AG09309 (cell line): Measurements from ENCODE around the gene HMGN2.

Experiments
- DNase-seq: peaks from one replicate; pipeline ENCODE4 v3.0.0-alpha.2; 2010; ENCODE audit warnings: low read depth
- H3K4me3 ChIP-seq: 2 replicates; pipeline ENCODE4 v1.5.1; 2011; ENCODE audit warnings: mild to moderate bottlenecking, low read depth, low read length, moderate library complexity; ENCODE audit not compliant: control insufficient read depth
- CTCF ChIP-seq: IDR thresholded peaks from 2 replicates; pipeline ENCODE4 v1.5.1; 2011; ENCODE audit warnings: mild to moderate bottlenecking, low read depth, low read length, inconsistent platforms; ENCODE audit not compliant: insufficient read depth, control insufficient read depth; ENCODE audit errors: missing control alignments

HMGN2 gene

GRCh38 chr1:26475989-26476388 is 3.7 kb downstream of the HMGN2 start:
- DNase-seq: no peak
- no peak for TF ChIP-seq CTCF
- H3K4me3 ChIP-seq: no peak overlapping the region

GRCh38 chr1:26476958-26477357 is 4.7 kb downstream of the HMGN2 start:
- no peak for TF ChIP-seq CTCF

GRCh38 chr1:26477446-26478152 is 5.4 kb downstream of the HMGN2 start:
- no peak for TF ChIP-seq CTCF
- DNase-seq: no peak

More at GRCh38 chr1:26476958-26477357, 4.7 kb downstream of the HMGN2 start:
- DNase-seq: no peak
- no peak overlapping the region for H3K4me3 ChIP-seq

GRCh38 chr1:26478159-26478558 is 5.9 kb downstream of the HMGN2 start:
- no peak for TF ChIP-seq CTCF
- no peak overlapping the region for H3K4me3 ChIP-seq
- DNase-seq: no peak

More at GRCh38 chr1:26477446-26478152, 5.4 kb downstream of the HMGN2 start:
- no peak overlapping the region for H3K4me3 ChIP-seq

- no peak for TF ChIP-seq CTCF
- no peak for DNase-seq
- H3K4me3 ChIP-seq: no peak overlapping the region
Observed at GRCh38 chr1:26478988-26479387, 6.7 kb downstream of the HMGN2 start.

GRCh38 chr1:26482921-26483320 is 10.7 kb downstream of the HMGN2 start:
- no peak for TF ChIP-seq CTCF
- DNase-seq: no peak
- no peak overlapping the region for H3K4me3 ChIP-seq
